ENCODE data around the gene RGS19.
"Not testable (repeated sequence)": the region's sequence is repeated elsewhere in the genome, so short reads cannot be mapped to it uniquely, and the experiment has no call there.

The RGS19 gene

DNA sequence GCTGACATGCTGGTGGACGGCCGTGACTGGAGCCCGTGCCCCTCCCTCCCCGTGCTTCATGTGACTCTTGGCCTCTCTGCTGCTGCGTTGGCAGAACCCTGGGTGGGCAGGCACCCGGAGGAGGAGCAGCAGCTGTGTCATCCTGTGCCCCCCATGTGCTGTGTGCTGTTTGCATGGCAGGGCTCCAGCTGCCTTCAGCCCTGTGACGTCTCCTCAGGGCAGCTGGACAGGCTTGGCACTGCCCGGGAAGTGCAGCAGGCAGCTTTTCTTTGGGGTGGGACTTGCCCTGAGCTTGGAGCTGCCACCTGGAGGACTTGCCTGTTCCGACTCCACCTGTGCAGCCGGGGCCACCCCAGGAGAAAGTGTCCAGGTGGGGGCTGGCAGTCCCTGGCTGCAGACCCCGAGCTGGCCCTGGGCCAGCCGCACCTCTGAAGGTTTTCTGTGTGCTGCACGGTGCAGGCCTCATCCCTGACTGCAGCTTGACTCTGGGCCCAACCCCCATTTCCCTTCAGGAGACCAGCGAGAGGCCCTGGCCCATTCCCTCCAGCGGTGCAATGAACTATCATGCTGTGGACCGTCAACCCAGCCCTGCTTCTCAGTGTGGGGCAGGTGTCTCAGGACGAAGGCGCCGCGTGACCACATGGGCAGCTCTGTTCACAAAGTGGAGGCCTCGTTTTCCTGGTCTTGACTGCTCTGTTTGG is 19.9 kb upstream of the RGS19 start:
- in situ Hi-C loops (cut with HindIII; ENCODE audit: low pct_ligation_motif_present, low pct_unique_long_range_greater_than_20kb, low sequenced_read_pairs), result no loop called here

GRCh38 chr20:64098471-64099013 is 19.2 kb upstream of the RGS19 start:
- in situ Hi-C loops (cut with HindIII; ENCODE audit: low pct_ligation_motif_present, low pct_unique_long_range_greater_than_20kb, low sequenced_read_pairs), result no loop called here
- no peak for DNase-seq

More for the DNA sequence above, 19.9 kb upstream of the RGS19 start:
- no peak for DNase-seq

- in situ Hi-C loops (cut with HindIII; ENCODE audit: low pct_ligation_motif_present, low pct_unique_long_range_greater_than_20kb, low sequenced_read_pairs), result no loop called here
- DNase-seq, result no peak
Observed at GRCh38 chr20:64096535-64096934, 17.2 kb upstream of the RGS19 start.

- DNase-seq, result no peak
- in situ Hi-C loops (cut with HindIII; ENCODE audit: low pct_ligation_motif_present, low pct_unique_long_range_greater_than_20kb, low sequenced_read_pairs), result no loop called here
Observed at GRCh38 chr20:64095927-64096326, 16.6 kb upstream of the RGS19 start.

DNA sequence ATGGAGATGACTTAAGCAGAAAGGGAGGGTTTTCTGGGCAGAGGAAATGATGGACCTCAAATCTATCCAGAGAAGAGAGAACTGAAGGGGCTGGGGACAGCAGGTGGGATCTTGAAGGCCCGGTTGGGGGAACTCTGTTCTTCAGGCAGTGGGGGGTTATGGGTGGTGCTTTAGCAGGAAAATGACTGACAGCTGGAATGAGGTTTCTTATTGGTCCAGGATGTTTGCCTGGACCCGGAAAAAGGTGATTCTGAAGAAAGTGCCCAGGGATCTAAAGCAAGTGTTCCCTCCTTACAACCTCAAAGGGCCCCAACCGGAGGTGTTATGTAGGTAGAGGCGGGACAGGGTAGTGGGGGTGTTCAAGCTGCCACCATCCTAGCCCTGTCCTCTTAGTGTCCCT is 16.1 kb upstream of the RGS19 start:
- DNase-seq, result no peak
- in situ Hi-C loops (cut with HindIII; ENCODE audit: low pct_ligation_motif_present, low pct_unique_long_range_greater_than_20kb, low sequenced_read_pairs), result no loop called here

DNA sequence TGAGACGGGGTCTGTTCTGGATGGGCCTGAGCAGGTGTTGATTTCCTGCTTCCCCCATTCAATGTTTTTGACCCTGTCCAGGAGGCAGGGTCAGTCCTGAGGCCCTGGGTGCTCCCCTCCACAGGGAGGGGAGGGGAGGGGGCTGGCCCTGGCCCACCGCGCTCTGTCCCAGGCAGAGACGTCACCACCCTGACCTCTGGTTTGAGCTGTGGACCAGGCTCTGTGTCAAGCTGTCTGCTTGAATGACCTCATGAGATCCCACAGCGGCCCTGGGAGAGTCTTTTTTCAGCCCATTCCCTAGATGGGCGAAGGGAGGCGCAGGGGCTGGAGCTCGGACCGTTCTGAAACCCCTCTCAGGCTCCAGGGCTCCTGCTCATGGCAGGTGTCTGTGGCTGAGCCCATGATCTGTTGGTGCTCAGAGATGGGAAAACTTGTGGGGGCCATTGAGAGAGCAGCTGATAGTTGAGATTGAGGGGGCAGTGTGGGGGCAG is 13.7 kb upstream of the RGS19 start:
- no peak for DNase-seq
- in situ Hi-C loops (cut with HindIII; ENCODE audit: low pct_ligation_motif_present, low pct_unique_long_range_greater_than_20kb, low sequenced_read_pairs), result no loop called here

DNA sequence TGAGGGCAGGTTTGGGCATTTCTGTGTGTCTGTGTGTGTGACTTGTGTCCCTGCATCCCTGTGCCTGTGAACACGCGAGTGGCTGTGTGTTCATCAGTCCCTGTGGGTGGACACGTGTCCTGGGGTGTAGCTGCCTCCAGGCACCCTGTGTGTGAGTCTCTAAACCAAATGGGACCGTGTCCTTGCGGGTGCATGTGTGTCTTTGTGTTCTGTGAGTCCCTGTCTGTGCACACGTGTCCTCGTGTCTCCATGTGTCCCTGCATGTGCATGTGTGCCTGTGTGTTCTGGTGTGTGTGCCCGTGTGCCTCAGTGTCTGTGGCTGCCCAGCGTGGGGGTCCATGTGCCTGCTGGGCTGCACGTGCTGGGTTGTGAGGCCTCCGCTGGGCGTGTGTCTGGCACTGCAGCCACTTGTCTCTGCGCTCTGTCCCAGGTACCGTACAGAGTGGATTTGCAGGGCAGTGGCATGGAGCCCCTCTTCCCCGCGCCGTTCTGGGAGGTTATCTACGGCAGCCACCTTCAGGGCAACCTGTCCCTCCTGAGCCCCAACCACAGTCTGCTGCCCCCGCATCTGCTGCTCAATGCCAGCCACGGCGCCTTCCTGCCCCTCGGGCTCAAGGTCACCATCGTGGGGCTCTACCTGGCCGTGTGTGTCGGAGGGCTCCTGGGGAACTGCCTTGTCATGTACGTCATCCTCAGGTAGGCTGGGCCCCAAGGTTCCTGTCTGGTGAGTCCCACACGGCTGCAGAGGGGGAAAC is 13.1 kb upstream of the RGS19 start:
- DNase-seq, result no peak
- in situ Hi-C loops (cut with HindIII; ENCODE audit: low pct_ligation_motif_present, low pct_unique_long_range_greater_than_20kb, low sequenced_read_pairs), result no loop called here

DNA sequence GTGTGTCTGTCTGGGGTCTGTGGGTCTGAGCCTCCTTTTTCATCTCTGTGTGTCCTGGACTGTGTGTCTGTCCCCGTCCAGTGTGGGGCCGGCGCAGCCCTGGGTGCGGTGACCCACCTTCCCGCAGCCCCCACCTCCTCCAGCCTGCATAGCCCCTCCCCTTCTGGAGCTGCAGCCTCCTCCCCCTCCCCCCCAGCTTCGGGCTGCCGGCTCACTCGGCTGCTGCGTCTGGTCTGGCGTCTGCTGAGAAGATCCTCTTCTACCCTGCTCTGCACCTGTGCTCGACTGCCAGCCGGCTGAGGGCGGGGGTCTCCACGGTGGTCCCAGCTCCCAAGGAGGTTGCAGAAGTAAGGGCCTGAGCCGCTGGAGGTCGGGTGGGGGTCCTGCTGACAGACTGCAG is 12.5 kb upstream of the RGS19 start:
- in situ Hi-C loops (cut with HindIII; ENCODE audit: low pct_ligation_motif_present, low pct_unique_long_range_greater_than_20kb, low sequenced_read_pairs), result no loop called here
- DNase-seq, result no peak

GRCh38 chr20:64091340-64091739 is 12.0 kb upstream of the RGS19 start:
- no peak for DNase-seq
- in situ Hi-C loops (cut with HindIII; ENCODE audit: low pct_ligation_motif_present, low pct_unique_long_range_greater_than_20kb, low sequenced_read_pairs), result no loop called here

DNA sequence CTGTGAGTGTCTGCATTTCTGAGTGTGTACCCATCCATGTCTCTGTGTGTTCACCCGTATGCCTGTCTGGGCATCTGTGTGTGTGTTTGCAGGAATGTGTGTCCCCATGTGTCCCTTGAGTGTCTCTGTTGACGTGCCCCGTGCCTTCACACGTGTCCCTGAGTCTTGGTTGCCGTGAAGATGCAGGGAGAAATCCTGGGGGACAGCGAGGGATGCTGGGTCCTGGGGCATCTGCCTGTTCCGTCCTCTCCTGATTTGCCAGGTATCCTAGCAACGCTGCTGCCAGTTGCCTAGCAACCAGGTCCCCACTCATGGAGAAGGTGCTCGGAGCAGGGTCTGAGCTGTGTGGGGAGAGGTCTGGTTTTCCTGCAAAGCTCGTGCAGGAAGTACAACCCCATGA is 10.8 kb upstream of the RGS19 start:
- in situ Hi-C loops (cut with HindIII; ENCODE audit: low pct_ligation_motif_present, low pct_unique_long_range_greater_than_20kb, low sequenced_read_pairs), result no loop called here
- no peak for DNase-seq

DNA sequence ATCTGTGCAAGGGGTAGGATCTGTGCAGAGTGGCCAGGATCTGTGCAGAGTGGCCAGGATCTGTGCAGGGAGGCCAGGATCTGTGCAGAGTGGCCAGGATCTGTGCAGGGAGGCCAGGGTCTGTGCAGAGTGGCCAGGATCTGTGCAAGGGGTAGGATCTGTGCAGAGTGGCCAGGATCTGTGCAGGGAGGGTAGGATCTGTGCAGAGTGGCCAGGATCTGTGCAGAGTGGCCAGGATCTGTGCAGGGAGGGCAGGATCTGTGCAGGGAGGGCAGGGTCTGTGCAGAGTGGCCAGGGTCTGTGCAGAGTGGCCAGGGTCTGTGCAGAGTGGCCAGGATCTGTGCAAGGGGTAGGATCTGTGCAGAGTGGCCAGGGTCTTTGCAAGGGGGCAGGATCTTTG is 9.3 kb upstream of the RGS19 start:
- in situ Hi-C loops (cut with HindIII; ENCODE audit: low pct_ligation_motif_present, low pct_unique_long_range_greater_than_20kb, low sequenced_read_pairs), result not testable (repeated sequence)

GRCh38 chr20:64087226-64087825 is 8.0 kb upstream of the RGS19 start:
- DNase-seq; in situ Hi-C loops (cut with HindIII; ENCODE audit: low pct_ligation_motif_present, low pct_unique_long_range_greater_than_20kb, low sequenced_read_pairs): not testable (repeated sequence)

More for the DNA sequence above, 9.3 kb upstream of the RGS19 start:
- not testable (repeated sequence) for DNase-seq

- DNase-seq, result no peak
- in situ Hi-C loops (cut with HindIII; ENCODE audit: low pct_ligation_motif_present, low pct_unique_long_range_greater_than_20kb, low sequenced_read_pairs), result no loop called here
Observed at GRCh38 chr20:64086801-64087200, 7.5 kb upstream of the RGS19 start.

DNA sequence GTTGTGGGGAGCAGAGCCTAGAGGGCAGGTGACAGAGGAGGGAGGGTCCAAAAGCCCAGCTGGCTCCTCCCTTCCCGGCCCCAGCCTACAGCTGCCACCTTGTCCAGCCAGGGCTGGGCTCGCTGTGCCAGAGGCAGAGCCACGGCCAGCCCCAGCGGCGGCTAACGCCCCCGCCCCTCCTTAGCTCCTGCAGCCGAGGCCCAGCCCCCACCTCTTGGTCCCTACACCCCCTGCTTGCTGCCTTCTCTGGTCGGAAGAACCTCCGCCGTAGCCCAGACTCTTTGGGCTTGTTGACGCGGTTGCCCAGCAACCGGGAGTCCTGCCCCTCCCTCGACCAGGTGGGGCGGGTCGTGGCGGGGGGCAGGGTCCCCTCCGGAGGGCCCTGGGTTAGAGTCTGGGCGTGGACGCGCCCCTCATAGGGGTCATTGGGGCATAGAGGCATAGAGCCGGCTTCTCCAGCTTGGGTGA is 5.4 kb upstream of the RGS19 start:
- in situ Hi-C loops (cut with HindIII; ENCODE audit: low pct_ligation_motif_present, low pct_unique_long_range_greater_than_20kb, low sequenced_read_pairs), result no loop called here

GRCh38 chr20:64083804-64084684 is 4.7 kb upstream of the RGS19 start, which contains the start of gene LKAAEAR1:
TSS of gene LKAAEAR1 (minus strand) at chr20:64084398. CDS start at chr20:64084219, 179 bp downstream.
- DNase-seq, result no peak
- in situ Hi-C loops (cut with HindIII; ENCODE audit: low pct_ligation_motif_present, low pct_unique_long_range_greater_than_20kb, low sequenced_read_pairs), result no loop called here

More for the DNA sequence above, 5.4 kb upstream of the RGS19 start:
- no peak for DNase-seq

DNA sequence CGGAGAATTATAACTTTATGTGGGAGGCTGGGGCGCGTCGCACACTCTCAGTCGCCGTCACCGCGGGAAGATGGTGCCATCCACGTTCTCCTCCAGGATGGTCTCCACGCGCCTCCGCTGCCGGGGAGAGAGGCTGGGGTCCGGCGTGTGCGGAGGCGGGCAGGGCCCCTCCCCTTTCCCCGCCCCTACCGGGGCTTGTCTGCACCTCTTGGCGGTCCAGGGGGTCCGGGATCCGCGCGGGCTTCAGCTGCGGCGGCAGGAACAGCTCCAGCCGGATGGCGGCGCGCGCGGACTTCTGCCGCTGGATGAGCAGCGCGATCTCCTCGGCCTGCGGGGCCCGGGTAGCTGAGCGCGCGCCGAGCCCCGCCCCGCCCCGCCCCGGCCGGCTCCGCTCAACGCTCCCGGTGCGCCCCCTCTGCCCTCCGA is 4.1 kb upstream of the RGS19 start:
- in situ Hi-C loops (cut with HindIII; ENCODE audit: low pct_ligation_motif_present, low pct_unique_long_range_greater_than_20kb, low sequenced_read_pairs), result no loop called here
- DNase-seq, result peak; percentile 81

DNA sequence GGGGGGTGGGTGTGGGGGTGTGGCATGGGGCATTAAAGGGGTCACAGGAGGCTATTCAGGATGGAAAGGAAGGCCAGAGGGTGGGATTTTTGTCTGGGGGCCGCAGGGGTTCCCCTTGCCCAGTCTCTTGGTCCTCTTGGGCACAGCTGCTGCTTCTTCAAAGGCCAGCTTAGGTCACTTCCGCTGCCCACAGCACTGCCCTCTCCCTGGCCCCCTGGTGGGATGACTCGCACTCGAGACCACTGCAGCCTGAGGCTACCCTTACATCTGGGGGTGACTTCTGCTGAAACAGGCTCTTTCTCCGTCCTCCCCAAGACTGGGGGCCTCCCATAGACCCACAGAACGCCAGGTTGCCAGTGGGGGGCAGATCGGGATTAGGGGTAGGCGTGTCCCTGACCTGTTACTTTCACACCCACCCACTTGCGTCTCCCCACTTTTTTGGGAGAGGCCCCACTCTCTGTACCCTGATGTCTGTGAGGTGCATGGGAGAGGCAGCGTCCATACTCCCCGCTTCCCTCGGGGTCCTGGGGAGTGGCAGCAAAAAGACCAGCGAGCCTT is 3.6 kb upstream of the RGS19 start:
- DNase-seq, result peak; percentile 26
- in situ Hi-C loops (cut with HindIII; ENCODE audit: low pct_ligation_motif_present, low pct_unique_long_range_greater_than_20kb, low sequenced_read_pairs), result no loop called here
